Kidney epithelial cell (primary cell): ENCODE measurements around the gene RNF123. TPM values are rescaled to one million over a fixed set of nuclear protein-coding genes. Genes with fewer than 3 reads are reported as not detected.
A peak's percentile ranks its signal among the peaks of the same experiment; 100 is the strongest.

Source experiments
- DNase-seq: peaks from one replicate; pipeline ENCODE4 v3.0.0-alpha.2; 2010; ENCODE audit warnings: low read depth
- H3K27me3 ChIP-seq: 2 replicates; pipeline ENCODE4 v1.6.0; 2011; ENCODE audit warnings: low read length; ENCODE audit not compliant: control insufficient read depth, insufficient read depth
- H3K36me3 ChIP-seq: 2 replicates; pipeline ENCODE4 v1.5.1; 2011; ENCODE audit warnings: low read length; ENCODE audit not compliant: control insufficient read depth, insufficient read depth
- H3K4me3 ChIP-seq: 2 replicates; pipeline ENCODE4 v1.5.1; 2011; ENCODE audit warnings: low read depth, mild to moderate bottlenecking, control low read depth, low read length
- total RNA-seq: library from RNA; depleted of rRNA; stranded (reverse); fragments of >200 nt; gene quantifications from 2 replicates; pipeline ENCODE4 v1.2.3, GENCODE V29; 2015
- TF ChIP-seq, protein P1 (sequence below): IDR thresholded peaks from 2 replicates; pipeline ENCODE4 v1.5.1; 2011; ENCODE audit warnings: mild to moderate bottlenecking, moderate library complexity, low read length, control low read depth, inconsistent platforms; ENCODE audit not compliant: insufficient read depth, poor library complexity, severe bottlenecking

Gene RNF123
- total RNA-seq, 1 donor from 2014 or later = 30.8 TPM

DNA sequence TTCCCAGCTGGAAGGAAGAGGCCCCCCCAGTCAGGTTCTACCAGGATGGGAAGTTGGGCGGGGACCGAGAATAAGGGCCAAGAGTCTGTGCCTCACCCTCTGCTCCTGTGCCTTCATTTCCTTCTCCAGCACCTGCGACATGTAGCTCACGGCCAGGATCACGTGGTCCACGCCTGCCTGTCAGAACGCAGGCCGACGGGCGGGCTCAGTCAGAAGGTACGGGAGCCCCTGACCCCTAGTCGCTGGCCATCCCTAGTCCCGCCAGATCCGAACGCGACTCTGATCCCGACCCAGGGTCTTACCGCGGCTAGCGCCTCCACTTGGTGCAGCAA lies 33.9 kb downstream of the RNF123 start:
- Histone ChIP-seq H3K27me3 (peaks cover 7% of the 10 kb centered on the region), H3K4me3 (peak overlapping the region; percentile 99), H3K36me3 (peaks cover 1% of the 10 kb centered on the region)
- TF ChIP-seq, protein P1, sequence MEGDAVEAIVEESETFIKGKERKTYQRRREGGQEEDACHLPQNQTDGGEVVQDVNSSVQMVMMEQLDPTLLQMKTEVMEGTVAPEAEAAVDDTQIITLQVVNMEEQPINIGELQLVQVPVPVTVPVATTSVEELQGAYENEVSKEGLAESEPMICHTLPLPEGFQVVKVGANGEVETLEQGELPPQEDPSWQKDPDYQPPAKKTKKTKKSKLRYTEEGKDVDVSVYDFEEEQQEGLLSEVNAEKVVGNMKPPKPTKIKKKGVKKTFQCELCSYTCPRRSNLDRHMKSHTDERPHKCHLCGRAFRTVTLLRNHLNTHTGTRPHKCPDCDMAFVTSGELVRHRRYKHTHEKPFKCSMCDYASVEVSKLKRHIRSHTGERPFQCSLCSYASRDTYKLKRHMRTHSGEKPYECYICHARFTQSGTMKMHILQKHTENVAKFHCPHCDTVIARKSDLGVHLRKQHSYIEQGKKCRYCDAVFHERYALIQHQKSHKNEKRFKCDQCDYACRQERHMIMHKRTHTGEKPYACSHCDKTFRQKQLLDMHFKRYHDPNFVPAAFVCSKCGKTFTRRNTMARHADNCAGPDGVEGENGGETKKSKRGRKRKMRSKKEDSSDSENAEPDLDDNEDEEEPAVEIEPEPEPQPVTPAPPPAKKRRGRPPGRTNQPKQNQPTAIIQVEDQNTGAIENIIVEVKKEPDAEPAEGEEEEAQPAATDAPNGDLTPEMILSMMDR = no peak
- DNase-seq = no peak

DNA sequence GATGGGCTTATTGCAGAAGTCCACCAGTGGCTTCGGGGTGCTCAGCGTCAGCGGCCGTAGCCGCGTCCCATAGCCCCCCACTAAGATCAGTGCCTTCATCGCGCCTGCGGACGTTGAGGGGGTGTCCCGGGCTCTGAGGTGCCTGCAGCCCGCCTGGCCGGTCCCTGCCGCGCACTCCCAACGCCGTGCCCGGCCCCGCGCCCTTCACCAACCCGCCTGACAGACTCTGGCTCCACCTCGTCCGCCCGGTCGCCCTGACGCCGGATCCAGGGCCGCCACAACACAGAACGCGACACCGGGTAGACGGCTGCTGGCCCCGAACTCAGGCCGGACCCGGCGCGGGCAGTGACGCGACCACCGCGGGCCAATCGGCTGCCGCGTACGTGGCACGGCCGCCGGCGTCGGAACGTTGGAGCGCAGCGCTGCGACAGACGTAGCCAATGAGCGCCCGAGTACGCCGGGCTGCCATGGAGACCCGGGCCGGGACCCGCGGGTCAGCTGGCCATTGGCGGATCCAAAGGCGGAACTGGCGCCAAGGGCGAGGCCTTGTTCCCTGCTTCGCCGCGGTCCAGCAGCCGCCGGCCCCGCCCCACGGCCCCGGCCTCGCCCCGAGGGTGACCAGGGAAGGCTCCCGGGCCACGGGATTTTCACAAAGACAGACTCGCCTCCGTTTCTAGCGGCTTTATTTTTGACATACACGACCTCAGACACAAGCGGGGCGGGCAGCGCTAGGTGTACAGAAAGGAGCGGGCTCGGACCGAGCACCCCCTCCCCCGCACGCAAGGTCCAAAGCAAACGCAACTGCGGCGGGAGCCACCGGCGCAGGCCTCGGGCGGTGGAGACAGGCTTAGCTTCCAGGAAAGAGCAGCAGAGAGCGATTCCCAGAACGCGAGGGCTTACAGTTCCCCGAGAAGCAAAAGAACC lies 34.5 kb downstream of the RNF123 start, which contains the start of gene GMPPB:
Gene GMPPB (minus strand): TSS at position 324 of the 924 bp plus-strand sequence. CDS start 225 bp downstream, at position 99.
- Histone ChIP-seq H3K4me3 (peak within 1 kb of the TSS; percentile 99), H3K36me3 (peaks cover 1% of the 10 kb centered on the region), H3K27me3 (peaks cover 3% of the 10 kb centered on the region)
- TF ChIP-seq, protein P1 = no peak
- DNase-seq = peak; percentile 88

DNA sequence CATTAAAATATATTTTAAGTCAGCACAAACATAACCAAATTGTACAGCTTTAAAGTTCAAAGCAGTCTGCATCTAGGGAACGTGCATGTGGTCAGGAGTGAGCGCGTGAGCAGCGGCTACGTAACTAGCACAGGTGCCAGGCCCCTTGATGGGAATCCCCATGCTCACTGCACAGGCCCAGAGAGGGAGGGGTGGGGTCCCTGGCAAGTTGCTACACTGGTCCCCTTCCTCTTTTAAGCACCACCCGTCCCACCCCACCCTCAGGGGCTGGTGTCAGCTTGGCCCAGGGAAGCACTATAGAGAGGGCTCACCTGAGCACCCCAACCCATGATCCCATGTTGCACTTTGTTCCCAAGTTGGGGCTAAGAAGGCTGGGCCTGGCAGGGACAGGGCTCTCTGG lies 35.2 kb downstream of the RNF123 start:
- Histone ChIP-seq H3K4me3 (peak overlapping the region; percentile 55), H3K27me3 (no peaks in the 10 kb centered on the region), H3K36me3 (peaks cover 1% of the 10 kb centered on the region)
- TF ChIP-seq, protein P1 = no peak
- DNase-seq = no peak

DNA sequence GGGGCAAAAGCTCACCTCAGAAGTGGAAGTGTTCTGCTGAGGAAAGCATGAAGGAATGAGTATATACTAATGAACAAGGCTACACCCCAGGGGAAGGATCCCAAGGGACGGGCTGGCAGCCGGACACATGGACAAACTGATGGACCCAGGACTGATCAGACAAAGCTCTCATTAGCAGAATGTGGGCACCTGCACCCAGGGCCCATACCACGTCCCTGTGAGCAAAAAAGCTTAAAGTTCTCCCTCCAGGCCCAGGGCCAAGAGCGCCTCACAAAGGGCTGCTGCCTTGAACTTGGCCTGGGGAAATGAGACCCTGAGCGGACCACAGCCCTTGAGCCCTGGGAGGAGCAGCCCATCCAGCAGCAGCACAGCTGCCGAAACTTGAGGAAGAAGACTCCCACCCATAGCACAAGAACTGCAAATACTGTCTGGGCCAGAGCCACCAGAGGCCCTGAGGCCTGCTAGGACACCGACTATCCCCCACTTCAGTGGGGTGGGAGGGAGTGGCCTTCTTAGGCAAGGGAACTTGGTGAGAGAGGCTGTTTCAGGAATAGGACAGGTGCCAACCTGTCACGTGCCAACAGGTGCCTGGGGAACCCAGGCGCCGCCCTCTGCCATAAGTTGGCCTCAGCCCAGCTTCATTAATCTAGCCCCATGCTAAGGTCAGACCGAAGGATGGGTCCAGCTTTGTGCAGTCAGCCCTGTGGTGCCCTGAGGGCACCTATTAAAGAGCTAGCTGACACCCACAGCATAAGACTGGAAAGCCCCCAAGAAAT lies 36.7 kb downstream of the RNF123 start:
- DNase-seq = no peak
- Histone ChIP-seq H3K27me3 (no peaks in the 10 kb centered on the region), H3K4me3 (no peak overlapping the region), H3K36me3 (peaks cover 2% of the 10 kb centered on the region)
- TF ChIP-seq, protein P1 = no peak

DNA sequence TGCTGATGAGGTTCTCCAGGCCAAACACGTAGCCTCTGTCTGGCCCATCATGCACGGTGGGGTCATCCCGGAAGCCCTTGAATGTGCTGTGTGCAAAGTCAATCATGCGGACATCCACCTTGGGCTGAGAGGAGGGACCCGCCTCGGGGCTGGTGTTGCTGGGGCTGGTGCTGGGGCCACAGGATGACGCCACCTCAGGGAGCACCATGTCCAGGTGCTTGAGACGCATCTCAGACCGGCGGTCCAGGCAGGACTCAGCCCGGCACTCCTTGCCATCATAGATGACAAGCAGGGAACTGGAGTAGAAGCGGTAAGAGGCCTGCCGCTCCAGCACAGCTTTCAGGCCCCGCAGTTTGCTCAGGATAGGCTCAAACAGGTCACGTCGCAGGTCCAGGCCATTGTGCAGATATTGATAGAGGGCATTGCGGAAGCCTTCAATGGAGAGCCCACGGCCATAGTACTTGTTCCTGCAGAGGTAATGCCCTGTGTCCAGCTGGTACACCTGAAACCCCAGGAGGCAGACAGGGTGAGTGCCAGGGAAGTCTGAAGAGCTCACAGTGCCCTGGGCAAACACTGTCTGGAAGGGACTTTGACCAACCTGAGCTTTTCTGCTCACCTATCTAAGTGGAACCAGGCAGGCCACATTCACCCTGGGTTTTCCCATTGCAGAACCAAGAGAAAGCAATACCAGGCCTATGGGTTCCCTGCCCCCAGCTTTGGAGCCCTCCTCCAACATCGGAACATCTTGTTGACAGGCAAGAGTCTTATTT lies 38.0 kb downstream of the RNF123 start:
- Histone ChIP-seq H3K36me3 (peaks cover 2% of the 10 kb centered on the region), H3K4me3 (no peak overlapping the region), H3K27me3 (no peaks in the 10 kb centered on the region)
- TF ChIP-seq, protein P1 = no peak
- no peak for DNase-seq
